HepG2 (cell line): ENCODE results near the gene KCNK5.

Experiments
- AKAP8 ChIP-seq: sonication (generic); formaldehyde crosslinking; IDR thresholded peaks from 2 replicates; pipeline ENCODE4 v1.5.1; 2020; ENCODE audit warnings: mild to moderate bottlenecking, missing genetic modification reagents
- CTCF ChIP-seq: sonication (generic); formaldehyde crosslinking; IDR thresholded peaks from 2 replicates; pipeline ENCODE4 v1.5.0; 2020; ENCODE audit warnings: mild to moderate bottlenecking, missing genetic modification reagents, moderate library complexity
- HNRNPL ChIP-seq: fragments of 200-400 bp; formaldehyde crosslinking; IDR thresholded peaks from 2 replicates; pipeline ENCODE4 v1.6.1; 2017; ENCODE audit warnings: mild to moderate bottlenecking, low read depth, low read length
- RAD51 ChIP-seq: fragments of 450-650 bp; IDR thresholded peaks from 2 replicates; pipeline ENCODE4 v1.6.1; 2016; ENCODE audit warnings: borderline replicate concordance
- SP1 ChIP-seq, 2 experiments: fragments of 450-650 bp in 1 of 2; sonication (generic) in 1 of 2; formaldehyde crosslinking in 1 of 2; IDR thresholded peaks; 2 replicates each; pipeline versions ENCODE4 v1.4.0 to v1.6.1; 2016 to 2020; ENCODE audit warnings: missing genetic modification reagents in 1 of 2
- ZBTB26 ChIP-seq: IDR thresholded peaks from 2 replicates; pipeline ENCODE4 v1.6.1; 2016; ENCODE audit warnings: missing compliant biosample characterization, missing genetic modification reagents, borderline replicate concordance
- ZNF672 ChIP-seq: sonication (generic); formaldehyde crosslinking; IDR thresholded peaks from 2 replicates; pipeline ENCODE4 v1.8.1; 2022; ENCODE audit warnings: missing genetic modification reagents

GRCh38 chr6:39223061-39223460 lies 6.2 kb downstream of the KCNK5 start:
- TF ChIP-seq ZNF672 (no peak), ZBTB26 (CRISPR knock-in tag) (no peak), HNRNPL (no peak), CTCF (CRISPR knock-in tag) (no peak), SP1 (IDR thresholded peaks at IDR 0.05) (no peak), SP1 (CRISPR knock-in tag; IDR thresholded peaks at IDR 0.05) (no peak), RAD51 (no peak), AKAP8 (no peak)
